ENCODE data around the gene CXCL9.
"Not testable (repeated sequence)": the region's sequence is repeated elsewhere in the genome, so short reads cannot be mapped to it uniquely, and the experiment has no call there.

CXCL9 gene

GRCh38 chr4:76011700-76012387 is 4.5 kb upstream of the CXCL9 start:
- peak; percentile 31 for DNase-seq (ENCODE audit: low spot score)

- no peak for DNase-seq (ENCODE audit: low spot score)
Observed at GRCh38 chr4:76011018-76011670, 3.8 kb upstream of the CXCL9 start.

GRCh38 chr4:76010576-76010975 is 3.3 kb upstream of the CXCL9 start:
- DNase-seq (ENCODE audit: low spot score) = no peak

GRCh38 chr4:76009311-76009710 is 2.0 kb upstream of the CXCL9 start:
- DNase-seq (ENCODE audit: low spot score) = no peak

GRCh38 chr4:76003620-76004019 is 3.7 kb downstream of the CXCL9 start:
- DNase-seq (ENCODE audit: low spot score) = no peak

GRCh38 chr4:76003035-76003434 is 4.3 kb downstream of the CXCL9 start:
- no peak for DNase-seq (ENCODE audit: low spot score)

- DNase-seq (ENCODE audit: low spot score) = peak; percentile 31
Observed at GRCh38 chr4:76002176-76002575, 5.1 kb downstream of the CXCL9 start.

- DNase-seq (ENCODE audit: low spot score) = no peak
Observed at GRCh38 chr4:76001700-76002099, 5.6 kb downstream of the CXCL9 start.

- DNase-seq (ENCODE audit: low spot score) = peak; percentile 38
Observed at GRCh38 chr4:76000279-76000678, 7.0 kb downstream of the CXCL9 start.

GRCh38 chr4:75998525-75999147 is 8.7 kb downstream of the CXCL9 start:
- DNase-seq (ENCODE audit: low spot score) = not testable (repeated sequence)

- DNase-seq (ENCODE audit: low spot score) = no peak
Observed at GRCh38 chr4:75997946-75998345, 9.4 kb downstream of the CXCL9 start.

GRCh38 chr4:75997081-75997480 is 10.2 kb downstream of the CXCL9 start:
- no peak for DNase-seq (ENCODE audit: low spot score)

- DNase-seq (ENCODE audit: low spot score) = peak; percentile 67
Observed at GRCh38 chr4:75995727-75996126, 11.6 kb downstream of the CXCL9 start.

GRCh38 chr4:75992462-75992861 is 14.8 kb downstream of the CXCL9 start:
- no peak for DNase-seq (ENCODE audit: low spot score)

- DNase-seq (ENCODE audit: low spot score) = peak; percentile 14
Observed at GRCh38 chr4:75989846-75990528, 17.3 kb downstream of the CXCL9 start.

GRCh38 chr4:75985116-75985515 is 22.2 kb downstream of the CXCL9 start:
- DNase-seq (ENCODE audit: low spot score) = peak; percentile 54

GRCh38 chr4:75980576-75980975 is 26.7 kb downstream of the CXCL9 start:
- DNase-seq (ENCODE audit: low spot score) = no peak

GRCh38 chr4:75976177-75976576 is 31.1 kb downstream of the CXCL9 start:
- no peak for DNase-seq (ENCODE audit: low spot score)

- peak; percentile 74 for DNase-seq (ENCODE audit: low spot score)
Observed at GRCh38 chr4:75973766-75974165, 33.5 kb downstream of the CXCL9 start.

GRCh38 chr4:75968084-75968483 is 39.2 kb downstream of the CXCL9 start:
- DNase-seq (ENCODE audit: low spot score) = no peak

GRCh38 chr4:75963558-75963957 is 43.8 kb downstream of the CXCL9 start:
- no peak for DNase-seq (ENCODE audit: low spot score)

- not testable (repeated sequence) for DNase-seq (ENCODE audit: low spot score)
Observed at GRCh38 chr4:75962072-75962471, 45.2 kb downstream of the CXCL9 start.

GRCh38 chr4:75958546-75958945 is 48.8 kb downstream of the CXCL9 start:
- not testable (repeated sequence) for DNase-seq (ENCODE audit: low spot score)

All from kidney tubule cell (primary cell).